HCT116 (cell line): Measurements from ENCODE around the gene CDH4. TPM values are rescaled to one million over a fixed set of nuclear protein-coding genes. Genes with fewer than 3 reads are reported as not detected.

Experiments used
- ATAC-seq: fragments of 200-7000 bp; cut with Tn5 transposase; 2 replicates; pipeline ENCODE4 v1.9.1; 2020; ENCODE audit warnings: mild to moderate bottlenecking, moderate library complexity
- BruUV-seq: library from RNA; stranded (reverse); fragments of 400-500 nt; replicated peaks from 2 replicates; lab custom pipeline; 2021; lab: Mats Ljungman, UMichigan
- CTCF ChIA-PET: fragments of 300-600 bp; sonication (Branson Sonifier 250); formaldehyde crosslinking; loops from one replicate; lab custom pipeline; 2021; ENCODE audit warnings: antibody characterized with exemption; lab: Charles Lee
- POLR2A ChIA-PET: fragments of 300-600, 350-600 bp; sonication (Branson Sonifier 250); formaldehyde crosslinking; loops from one replicate; lab custom pipeline; 2021; ENCODE audit warnings: antibody characterized with exemption; lab: Charles Lee
- RAD21 ChIA-PET, 2 experiments: fragments of 300-600 bp; sonication (Branson Sonifier 250); formaldehyde crosslinking; loops; one replicate each; lab custom pipeline; 2023; ENCODE audit warnings: low total read pairs in 2 of 2; ENCODE audit not compliant: uncharacterized antibody in 2 of 2, unreplicated experiment in 2 of 2, low non-redundant PET in 1 of 2; lab: Charles Lee
- DNase-seq: peaks from one replicate; pipeline ENCODE4 v3.0.0-alpha.2; 2010; ENCODE audit warnings: low read depth, low spot score
- H2AFZ ChIP-seq: fragments of 200-600 bp; shearing (Covaris generic), sonication (generic); 2 replicates; pipeline ENCODE4 v1.6.1; 2017; ENCODE audit warnings: low read depth, mixed run types, mixed read lengths, antibody characterized with exemption, low read length; ENCODE audit not compliant: poor library complexity, severe bottlenecking
- H3K27ac ChIP-seq: 2 replicates; pipeline ENCODE4 v1.5.1; 2012; ENCODE audit warnings: low read depth, low read length
- H3K27me3 ChIP-seq: fragments of 200-600 bp; sonication (generic); 2 replicates; pipeline ENCODE4 v1.6.1; 2016; ENCODE audit warnings: mixed run types, low read length, mixed read lengths; ENCODE audit not compliant: insufficient read depth
- H3K36me3 ChIP-seq, 2 experiments: fragments of 200-500 bp in 1 of 2; fragments of 200-600 bp in 1 of 2; sonication (Bioruptor generic) in 1 of 2; sonication (generic) in 1 of 2; 2 replicates each; pipeline versions ENCODE4 v1.5.1 to v1.6.1; 2014 to 2016; ENCODE audit warnings: low read length in 2 of 2, inconsistent platforms in 1 of 2, mixed read lengths in 1 of 2, mixed run types in 1 of 2; ENCODE audit not compliant: insufficient read depth in 2 of 2, control insufficient read depth in 1 of 2
- H3K4me1 ChIP-seq, 2 experiments: fragments of 200-600 bp in 1 of 2; sonication (generic) in 1 of 2; 2 replicates each; pipeline versions ENCODE4 v1.5.1 to v1.6.1; 2012 to 2017; ENCODE audit warnings: low read length in 2 of 2, inconsistent platforms in 1 of 2, mild to moderate bottlenecking in 1 of 2, mixed read lengths in 1 of 2, mixed run types in 1 of 2, moderate library complexity in 1 of 2; ENCODE audit not compliant: insufficient read depth in 2 of 2, control insufficient read depth in 1 of 2
- H3K4me2 ChIP-seq: fragments of 200-600 bp; sonication (generic); 2 replicates; pipeline ENCODE4 v1.6.1; 2017; ENCODE audit warnings: mixed run types, low read length, mixed read lengths
- H3K4me3 ChIP-seq, 2 experiments: fragments of 200-600 bp in 1 of 2; sonication (generic) in 1 of 2; replicated peaks in 1 of 2; 2 replicates each; pipeline ENCODE4 v1.5.1; 2011 to 2016; ENCODE audit warnings: low read length in 2 of 2, control low read depth in 1 of 2, low read depth in 1 of 2, mild to moderate bottlenecking in 1 of 2, mixed read lengths in 1 of 2, mixed run types in 1 of 2
- H3K79me2 ChIP-seq: fragments of 200-600 bp; sonication (generic); 2 replicates; pipeline ENCODE4 v1.6.1; 2017; ENCODE audit warnings: mild to moderate bottlenecking, mixed run types, low read length, moderate library complexity, mixed read lengths; ENCODE audit not compliant: insufficient read depth
- H3K9ac ChIP-seq: fragments of 200-600 bp; sonication (generic); 2 replicates; pipeline ENCODE4 v1.6.1; 2016; ENCODE audit warnings: low read length, mixed read lengths
- H3K9me2 ChIP-seq: fragments of 200-600 bp; sonication (generic), shearing (Covaris generic); 2 replicates; pipeline ENCODE4 v1.6.1; 2017; ENCODE audit warnings: mixed run types, mild to moderate bottlenecking, moderate library complexity; ENCODE audit not compliant: insufficient read depth
- H3K9me3 ChIP-seq, 2 experiments: fragments of 200-500 bp in 1 of 2; fragments of 200-600 bp in 1 of 2; sonication (Bioruptor generic) in 1 of 2; sonication (generic) in 1 of 2; 2 replicates each; pipeline ENCODE4 v1.6.1; 2014 to 2017; ENCODE audit warnings: low read length in 2 of 2, mixed read lengths in 2 of 2, inconsistent platforms in 1 of 2, low read depth in 1 of 2, mild to moderate bottlenecking in 1 of 2, mixed run types in 1 of 2, moderate library complexity in 1 of 2; ENCODE audit not compliant: control insufficient read depth in 1 of 2, insufficient read depth in 1 of 2
- H4K20me1 ChIP-seq: fragments of 200-600 bp; sonication (generic), shearing (Covaris generic); 2 replicates; pipeline ENCODE4 v1.6.1; 2017; ENCODE audit warnings: mixed run types, mild to moderate bottlenecking, moderate library complexity; ENCODE audit not compliant: insufficient read depth
- CEBPB ChIP-seq: IDR thresholded peaks from 2 replicates; pipeline ENCODE4 v1.6.1; 2012; ENCODE audit warnings: low read depth
- ELF1 ChIP-seq: IDR thresholded peaks from 2 replicates; pipeline ENCODE4 v1.6.1; 2012; ENCODE audit warnings: low read depth, borderline replicate concordance
- JUND ChIP-seq: IDR thresholded peaks from 2 replicates; pipeline ENCODE4 v1.6.1; 2012
- POLR2A ChIP-seq: IDR thresholded peaks from 2 replicates; pipeline ENCODE4 v1.7.0; 2011; ENCODE audit warnings: borderline replicate concordance; ENCODE audit not compliant: insufficient read depth, insufficient read length; ENCODE audit errors: extremely low read depth
- SRF ChIP-seq: IDR thresholded peaks from 2 replicates; pipeline ENCODE4 v1.6.1; 2012; ENCODE audit warnings: low read depth
- ZNF274 ChIP-seq: fragments of 200-500 bp; sonication (Bioruptor generic); IDR thresholded peaks from 2 replicates; pipeline ENCODE4 v1.6.1; 2014; ENCODE audit warnings: mild to moderate bottlenecking, low read depth, low read length, inconsistent platforms
- intact Hi-C: fragments of 100-400 bp; cut with micrococcal nuclease; formaldehyde crosslinking; loops from 2 replicates; pipeline ENCODE4 v1.10.0; 2022
- total RNA-seq: library from RNA; stranded (reverse); gene quantifications from one replicate; pipeline ENCODE4 v1.2.1, GENCODE V29; 2021; ENCODE audit not compliant: unreplicated experiment

The CDH4 gene
- total RNA-seq, 1 experiment from 2014 or later = not detected

- DNase-seq (no peak), ATAC-seq (no peak)
- ChIA-PET POLR2A (no interaction called here), RAD21 (no interaction called here), CTCF (no interaction called here)
- Histone ChIP-seq H3K4me2 (no peak overlapping the region), H3K36me3 (no peaks in the 10 kb centered on the region), H3K79me2 (no peaks in the 10 kb centered on the region), H3K4me1 (no peaks in the 10 kb centered on the region), H3K27ac (no peak overlapping the region), H2AFZ (no peak overlapping the region), H3K4me3 (no peak overlapping the region), H3K9ac (no peak overlapping the region), H4K20me1 (no peaks in the 10 kb centered on the region), H3K9me3 (no peaks in the 10 kb centered on the region), H3K27me3 (no peaks in the 10 kb centered on the region), H3K9me2 (no peaks in the 10 kb centered on the region)
- no peak for TF ChIP-seq POLR2A
- no peak for TF ChIP-seq ZNF274
- TF ChIP-seq JUND = no peak
- TF ChIP-seq SRF = no peak
- no peak for TF ChIP-seq ELF1
- intact Hi-C loops = no loop called here
- BruUV-seq = no TSS peak
Measured at GRCh38 chr20:61517419-61517818, 265.4 kb downstream of the CDH4 start.

- Histone ChIP-seq H3K27me3 (no peaks in the 10 kb centered on the region), H3K4me2 (no peak overlapping the region), H3K4me3 (no peak overlapping the region), H3K9me2 (no peaks in the 10 kb centered on the region), H3K9me3 (no peaks in the 10 kb centered on the region), H3K79me2 (no peaks in the 10 kb centered on the region), H3K36me3 (no peaks in the 10 kb centered on the region), H3K4me1 (no peaks in the 10 kb centered on the region), H4K20me1 (no peaks in the 10 kb centered on the region), H2AFZ (no peak overlapping the region), H3K9ac (no peak overlapping the region), H3K27ac (no peak overlapping the region)
- TF ChIP-seq CEBPB = no peak
- ChIA-PET POLR2A (no interaction called here), RAD21 (no interaction called here), CTCF (no interaction called here)
- no peak for ATAC-seq
- no TSS peak for BruUV-seq
- no peak for DNase-seq
- intact Hi-C loops = no loop called here
Measured at GRCh38 chr20:61518424-61518951, 266.4 kb downstream of the CDH4 start.
